ENCODE data around the gene TMC7.

Gene TMC7

GRCh38 chr16:18983565-18984434 is at the start of gene TMC7:
TSS of gene TMC7 (plus strand) at chr16:18983934. CDS start at chr16:18984064, 130 bp downstream.
- Histone ChIP-seq H3K36me3 (no peaks in the 10 kb centered on the region), H3K4me3 (peak within 1 kb of the TSS; percentile 49 to 59), H3K4me1 (peaks cover 0 to 11% (median 8%) of the 10 kb centered on the region in 4 donors), H3K9me3 (no peaks in the 10 kb centered on the region), H3K27me3 (peaks cover 0 to 7% of the 10 kb centered on the region in 2 donors), H3K27ac (peak within 1 kb of the TSS; percentile 16 to 28)
- DNase-seq = peak; percentile 47 to 78
- peak; percentile 51 to 57 for TF ChIP-seq CTCF (IDR thresholded peaks at IDR 0.05)
- intact Hi-C loops (cut with DNase I; ENCODE audit: low total_unique reads) = loop anchor here (10.0 kb wide), 1 partner anchor 81 kb away; the partner anchor contains the start of gene COQ7

GRCh38 chr16:18936727-18937340 is 46.9 kb upstream of the TMC7 start:
- no peaks in the 10 kb centered on the region for H3K9me3 ChIP-seq

GRCh38 chr16:18937390-18937789 is 46.3 kb upstream of the TMC7 start:
- intact Hi-C loops (cut with DNase I; ENCODE audit: low total_unique reads) = no loop called here

More at GRCh38 chr16:18936727-18937340, 46.9 kb upstream of the TMC7 start:
- Histone ChIP-seq H3K27me3 (no peaks in the 10 kb centered on the region), H3K4me1 (peaks cover 0 to 18% (median 10%) of the 10 kb centered on the region in 4 donors), H3K4me3 (no peak overlapping the region), H3K27ac (no peak overlapping the region), H3K36me3 (no peaks in the 10 kb centered on the region)
- no peak for DNase-seq
- intact Hi-C loops (cut with DNase I; ENCODE audit: low total_unique reads) = no loop called here
- no peak for TF ChIP-seq CTCF (IDR thresholded peaks at IDR 0.05)

GRCh38 chr16:18938986-18939385 is 44.7 kb upstream of the TMC7 start:
- H3K36me3 ChIP-seq = no peaks in the 10 kb centered on the region
- H3K27me3 ChIP-seq = no peaks in the 10 kb centered on the region
- H3K27ac ChIP-seq = no peak overlapping the region
- H3K4me3 ChIP-seq = no peak overlapping the region
- no peak for DNase-seq
- intact Hi-C loops (cut with DNase I; ENCODE audit: low total_unique reads) = no loop called here
- no peaks in the 10 kb centered on the region for H3K4me1 ChIP-seq
- H3K9me3 ChIP-seq = no peaks in the 10 kb centered on the region
- TF ChIP-seq CTCF (IDR thresholded peaks at IDR 0.05) = no peak

More at GRCh38 chr16:18937390-18937789, 46.3 kb upstream of the TMC7 start:
- Histone ChIP-seq H3K9me3 (no peaks in the 10 kb centered on the region), H3K27ac (no peak overlapping the region), H3K27me3 (no peaks in the 10 kb centered on the region), H3K4me1 (peaks cover 0 to 12% (median 6%) of the 10 kb centered on the region in 4 donors), H3K4me3 (no peak overlapping the region), H3K36me3 (no peaks in the 10 kb centered on the region)
- DNase-seq = no peak
- TF ChIP-seq CTCF (IDR thresholded peaks at IDR 0.05) = no peak

- no peak overlapping the region for H3K27ac ChIP-seq
- no peak for TF ChIP-seq CTCF (IDR thresholded peaks at IDR 0.05)
- H3K36me3 ChIP-seq = no peaks in the 10 kb centered on the region
- H3K9me3 ChIP-seq = no peaks in the 10 kb centered on the region
- DNase-seq = no peak
- H3K27me3 ChIP-seq = no peaks in the 10 kb centered on the region
- intact Hi-C loops (cut with DNase I; ENCODE audit: low total_unique reads) = no loop called here
- no peak overlapping the region for H3K4me3 ChIP-seq
- H3K4me1 ChIP-seq = peaks cover 0 to 6% (median 1%) of the 10 kb centered on the region in 4 donors
Observed at GRCh38 chr16:18941471-18941870, 42.3 kb upstream of the TMC7 start.

Data from tibial artery (tissue), 4 donors.